SK-N-SH (cell line): ENCODE data around the gene PPP1R13L.

Experiments
- POLR2AphosphoS5 ChIP-seq: IDR thresholded peaks from 2 replicates; pipeline ENCODE4 v1.6.1; 2012; ENCODE audit warnings: low read depth, low read length
- TF ChIP-seq, protein P1 (sequence below): fragments of 200-600 bp; sonication (generic); IDR thresholded peaks from 2 replicates; pipeline ENCODE4 v1.6.1; 2017; ENCODE audit warnings: antibody characterized with exemption, mild to moderate bottlenecking, moderate library complexity

DNA sequence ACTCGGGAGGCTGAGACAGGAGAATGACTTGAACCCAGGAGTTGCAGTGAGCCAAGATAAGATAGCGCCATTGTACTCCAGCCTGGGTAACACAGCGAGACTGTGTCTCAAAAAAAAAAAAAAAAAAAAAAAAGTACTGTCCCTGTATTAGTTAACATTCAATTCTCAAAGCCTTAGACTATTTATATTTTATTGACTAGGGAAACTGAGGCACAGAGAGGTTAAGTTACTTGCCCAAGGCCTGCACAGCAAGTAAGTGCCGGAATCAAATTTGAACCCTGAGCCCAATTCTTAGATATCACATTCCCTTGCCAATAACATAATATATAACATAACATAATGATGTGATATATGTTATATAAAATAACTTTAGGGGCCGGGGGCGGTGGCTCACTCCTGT is 65.2 kb downstream of the PPP1R13L start:
- TF ChIP-seq, protein P1, sequence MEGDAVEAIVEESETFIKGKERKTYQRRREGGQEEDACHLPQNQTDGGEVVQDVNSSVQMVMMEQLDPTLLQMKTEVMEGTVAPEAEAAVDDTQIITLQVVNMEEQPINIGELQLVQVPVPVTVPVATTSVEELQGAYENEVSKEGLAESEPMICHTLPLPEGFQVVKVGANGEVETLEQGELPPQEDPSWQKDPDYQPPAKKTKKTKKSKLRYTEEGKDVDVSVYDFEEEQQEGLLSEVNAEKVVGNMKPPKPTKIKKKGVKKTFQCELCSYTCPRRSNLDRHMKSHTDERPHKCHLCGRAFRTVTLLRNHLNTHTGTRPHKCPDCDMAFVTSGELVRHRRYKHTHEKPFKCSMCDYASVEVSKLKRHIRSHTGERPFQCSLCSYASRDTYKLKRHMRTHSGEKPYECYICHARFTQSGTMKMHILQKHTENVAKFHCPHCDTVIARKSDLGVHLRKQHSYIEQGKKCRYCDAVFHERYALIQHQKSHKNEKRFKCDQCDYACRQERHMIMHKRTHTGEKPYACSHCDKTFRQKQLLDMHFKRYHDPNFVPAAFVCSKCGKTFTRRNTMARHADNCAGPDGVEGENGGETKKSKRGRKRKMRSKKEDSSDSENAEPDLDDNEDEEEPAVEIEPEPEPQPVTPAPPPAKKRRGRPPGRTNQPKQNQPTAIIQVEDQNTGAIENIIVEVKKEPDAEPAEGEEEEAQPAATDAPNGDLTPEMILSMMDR = no peak
- no peak for TF ChIP-seq POLR2AphosphoS5
